ENCODE measurements around the gene HIVEP1. TPM values are rescaled to one million over a fixed set of nuclear protein-coding genes. Genes with fewer than 3 reads are reported as not detected.

Gene HIVEP1
- total and polyA plus RNA-seq, 12 donors, result 3.4 to 20.9 (median 13.3) TPM

GRCh38 chr6:12024699-12025434, 12.8 kb downstream of the HIVEP1 start:
- ATAC-seq, result peak in 2 of 8 donors; percentile 29 to 51
- H3K4me1 ChIP-seq, result peaks cover 0 to 36% (median 23%) of the 10 kb centered on the region in 9 donors
- peaks cover 0 to 13% (median 11%) of the 10 kb centered on the region in 11 donors for H3K9me3 ChIP-seq
- TF ChIP-seq CTCF (IDR thresholded peaks at IDR 0.05), result no peak
- peak overlapping the region in 1 of 10 donors; percentile 11 for H3K27ac ChIP-seq
- intact Hi-C loops (cut with DNase I), result no loop called here
- H3K27me3 ChIP-seq, result no peaks in the 10 kb centered on the region
- no peak overlapping the region for H3K4me3 ChIP-seq
- no peak for DNase-seq
- 100% methylated on average over 4 of the region's 4 CpGs for WGBS, 2 donors
- peaks cover 0 to 26% (median under 1%) of the 10 kb centered on the region in 9 donors for H3K36me3 ChIP-seq

GRCh38 chr6:12026120-12026519, 14.0 kb downstream of the HIVEP1 start:
- ATAC-seq (no peak), DNase-seq (no peak)
- no peak for TF ChIP-seq CTCF (IDR thresholded peaks at IDR 0.05)
- Histone ChIP-seq H3K4me3 (no peak overlapping the region), H3K4me1 (peaks cover 0 to 36% (median 23%) of the 10 kb centered on the region in 9 donors), H3K27me3 (no peaks in the 10 kb centered on the region), H3K27ac (no peak overlapping the region), H3K36me3 (peaks cover 0 to 21% (median 7%) of the 10 kb centered on the region in 9 donors), H3K9me3 (peaks cover 0 to 25% (median 19%) of the 10 kb centered on the region in 11 donors)
- 59 to 68% methylated on average over 4 of the region's 4 CpGs for WGBS, 2 donors
- intact Hi-C loops (cut with DNase I), result no loop called here

GRCh38 chr6:12026833-12027232, 14.7 kb downstream of the HIVEP1 start:
- Histone ChIP-seq H3K9me3 (peaks cover 0 to 31% (median 19%) of the 10 kb centered on the region in 11 donors), H3K4me1 (peaks cover 0 to 36% (median 23%) of the 10 kb centered on the region in 9 donors), H3K27me3 (no peaks in the 10 kb centered on the region), H3K4me3 (no peak overlapping the region), H3K36me3 (peaks cover 0 to 21% (median under 1%) of the 10 kb centered on the region in 9 donors), H3K27ac (no peak overlapping the region)
- 97 to 99% methylated on average over 1 of the region's 1 CpG for WGBS, 2 donors
- intact Hi-C loops (cut with DNase I), result no loop called here
- TF ChIP-seq CTCF (IDR thresholded peaks at IDR 0.05), result no peak
- ATAC-seq, result no peak
- DNase-seq, result no peak

- intact Hi-C loops (cut with DNase I), result no loop called here
- Histone ChIP-seq H3K4me1 (peaks cover 0 to 37% (median 23%) of the 10 kb centered on the region in 9 donors), H3K27me3 (no peaks in the 10 kb centered on the region), H3K9me3 (peaks cover 0 to 31% (median 19%) of the 10 kb centered on the region in 11 donors), H3K36me3 (peaks cover 0 to 21% (median 0%) of the 10 kb centered on the region in 9 donors), H3K4me3 (no peak overlapping the region), H3K27ac (no peak overlapping the region)
- ATAC-seq, result no peak
- DNase-seq, result no peak
- WGBS, 2 donors, result 96% methylated on average over 4 of the region's 4 CpGs
- TF ChIP-seq CTCF (IDR thresholded peaks at IDR 0.05), result no peak
These were observed 16.1 kb downstream of the HIVEP1 start for GRCh38 chr6:12028213-12028612.

Data from heart right ventricle (tissue), 16 donors.